Ascending aorta (tissue), 2 donors: ENCODE data around the gene C1orf115. TPM values are rescaled to one million over a fixed set of nuclear protein-coding genes. Genes with fewer than 3 reads are reported as not detected.
A peak's percentile ranks its signal among the peaks of the same experiment; 100 is the strongest.

Experiments
- DNase-seq, 2 donors: peaks; one replicate each; pipeline ENCODE4 v3.0.0-alpha.2; 2019; ENCODE audit warnings: low spot score in 2 of 2
- H3K27ac ChIP-seq, 2 donors: fragments of 200-600 bp; sonication (generic); one replicate each; pipeline ENCODE4 v1.5.1; 2016 to 2017; ENCODE audit warnings: mild to moderate bottlenecking in 1 of 2
- H3K27me3 ChIP-seq: fragments of 200-600 bp; sonication (generic); one replicate; pipeline ENCODE4 v1.5.1; 2017
- H3K36me3 ChIP-seq, 2 donors: fragments of 200-600 bp; sonication (generic); one replicate each; pipeline ENCODE4 v1.5.1; 2016
- H3K4me1 ChIP-seq, 2 donors: fragments of 200-600 bp; sonication (generic); one replicate each; pipeline ENCODE4 v1.5.1; 2016 to 2017; ENCODE audit warnings: mild to moderate bottlenecking in 1 of 2
- H3K4me3 ChIP-seq, 2 donors: fragments of 200-600 bp; sonication (generic); one replicate each; pipeline ENCODE4 v1.5.1; 2016 to 2017; ENCODE audit warnings: mild to moderate bottlenecking in 1 of 2
- H3K9me3 ChIP-seq, 2 donors: fragments of 200-600 bp; sonication (generic); one replicate each; pipeline ENCODE4 v1.5.1; 2016
- CTCF ChIP-seq, 3 experiments: fragments of 200-600 bp in 2 of 3; fragments of 450-650 bp in 1 of 3; sonication (generic) in 2 of 3; IDR thresholded peaks; one replicate each; pipeline ENCODE4 v1.5.1; 2016 to 2019; ENCODE audit warnings: antibody characterized with exemption in 3 of 3, mild to moderate bottlenecking in 1 of 3, moderate library complexity in 1 of 3
- intact Hi-C: fragments of 100-400 bp; cut with DNase I; formaldehyde crosslinking; loops from one replicate; pipeline ENCODE4 v1.15.1; 2023
- total RNA-seq: library from RNA; depleted of rRNA; stranded (reverse); fragments of >200 nt; gene quantifications from one replicate; pipeline ENCODE4 v1.1.0, GENCODE V29; 2016

The C1orf115 gene
- total RNA-seq, 1 donor from 2014 or later = 18.4 TPM

- no peak for TF ChIP-seq CTCF (IDR thresholded peaks at IDR 0.05)
- H3K4me1 ChIP-seq = no peaks in the 10 kb centered on the region
- H3K27ac ChIP-seq = no peak overlapping the region
- H3K9me3 ChIP-seq = no peaks in the 10 kb centered on the region
- intact Hi-C loops = loop anchor here (1.0 to 5.0 kb wide), 3 partner anchors 44 to 188 kb away; partner anchors contain the start of gene HLX
- H3K27me3 ChIP-seq = no peaks in the 10 kb centered on the region
- H3K36me3 ChIP-seq = no peaks in the 10 kb centered on the region
- H3K4me3 ChIP-seq = peak overlapping the region; percentile 75 to 77
- no peak for DNase-seq
Observed at GRCh38 chr1:220689666-220690065, 497 bp upstream of the C1orf115 start.

GRCh38 chr1:220691053-220691684 lies 1.0 kb downstream of the C1orf115 start:
- Histone ChIP-seq H3K27me3 (no peaks in the 10 kb centered on the region), H3K4me1 (no peaks in the 10 kb centered on the region), H3K4me3 (peak overlapping the region; percentile 75 to 77), H3K36me3 (no peaks in the 10 kb centered on the region), H3K9me3 (no peaks in the 10 kb centered on the region), H3K27ac (no peak overlapping the region)
- DNase-seq = no peak
- intact Hi-C loops = loop anchor here (5.0 kb wide), 1 partner anchor 186 kb away; the partner anchor contains the start of gene HLX
- TF ChIP-seq CTCF (IDR thresholded peaks at IDR 0.05) = no peak

- Histone ChIP-seq H3K4me3 (no peak overlapping the region), H3K27ac (no peak overlapping the region), H3K4me1 (no peaks in the 10 kb centered on the region), H3K9me3 (no peaks in the 10 kb centered on the region), H3K36me3 (peaks cover 0 to 4% of the 10 kb centered on the region in 2 donors), H3K27me3 (no peaks in the 10 kb centered on the region)
- intact Hi-C loops = loop anchor here (5.0 kb wide), 1 partner anchor 185 kb away; the partner anchor contains the start of gene HLX
- TF ChIP-seq CTCF (IDR thresholded peaks at IDR 0.05) = no peak
- no peak for DNase-seq
Observed at GRCh38 chr1:220692436-220693228, 2.5 kb downstream of the C1orf115 start.

- H3K36me3 ChIP-seq = peaks cover 0 to 4% of the 10 kb centered on the region in 2 donors
- no peak for DNase-seq
- no peak for TF ChIP-seq CTCF (IDR thresholded peaks at IDR 0.05)
- no peaks in the 10 kb centered on the region for H3K9me3 ChIP-seq
- intact Hi-C loops = loop anchor here (5.0 kb wide), 1 partner anchor 182 kb away; the partner anchor contains the start of gene HLX
- no peak overlapping the region for H3K4me3 ChIP-seq
- H3K27me3 ChIP-seq = no peaks in the 10 kb centered on the region
- H3K27ac ChIP-seq = no peak overlapping the region
- no peaks in the 10 kb centered on the region for H3K4me1 ChIP-seq
Observed at GRCh38 chr1:220694866-220695382, 4.8 kb downstream of the C1orf115 start.

- Histone ChIP-seq H3K4me1 (no peaks in the 10 kb centered on the region), H3K36me3 (peaks cover 0 to 4% of the 10 kb centered on the region in 2 donors), H3K27me3 (no peaks in the 10 kb centered on the region), H3K9me3 (no peaks in the 10 kb centered on the region), H3K27ac (no peak overlapping the region), H3K4me3 (no peak overlapping the region)
- DNase-seq = no peak
- intact Hi-C loops = no loop called here
- no peak for TF ChIP-seq CTCF (IDR thresholded peaks at IDR 0.05)
Observed at GRCh38 chr1:220695426-220695825, 5.3 kb downstream of the C1orf115 start.
